PC-9 (cell line): Measurements from ENCODE around the gene PIGB. TPM values are rescaled to one million over a fixed set of nuclear protein-coding genes. Genes with fewer than 3 reads are reported as not detected.

ENCODE experiments used
- BruUV-seq: library from RNA; stranded (reverse); fragments of 400-500 nt; replicated peaks from 2 replicates; lab custom pipeline; 2021; lab: Mats Ljungman, UMichigan
- CTCF ChIA-PET: fragments of 300-600 bp; sonication (Branson Sonifier 250); formaldehyde crosslinking; loops from one replicate; lab custom pipeline; 2022; ENCODE audit warnings: antibody characterized with exemption; lab: Charles Lee
- POLR2A ChIA-PET: fragments of 300-600 bp; sonication (Branson Sonifier 250); formaldehyde crosslinking; loops from one replicate; lab custom pipeline; 2022; ENCODE audit warnings: antibody characterized with exemption; ENCODE audit not compliant: unreplicated experiment; lab: Charles Lee
- DNase-seq, 2 experiments: peaks; one replicate each; pipeline versions ENCODE4 v3.0.0 to v3.0.0-alpha.2; 2015 to 2022; ENCODE audit warnings: mixed read lengths in 1 of 2
- H2AFZ ChIP-seq: fragments of 200-600 bp; sonication (generic); 2 replicates; pipeline ENCODE4 v1.8.1; 2017; ENCODE audit warnings: antibody characterized with exemption
- H3F3A ChIP-seq: fragments of 200-600 bp; sonication (generic); 2 replicates; pipeline ENCODE4 v1.8.1; 2017; ENCODE audit warnings: antibody characterized with exemption, mild to moderate bottlenecking, low read depth; ENCODE audit not compliant: insufficient read depth
- H3K27ac ChIP-seq: fragments of 200-600 bp; sonication (generic); 2 replicates; pipeline ENCODE4 v1.6.1; 2016; ENCODE audit warnings: mixed run types
- H3K27me3 ChIP-seq: fragments of 200-600 bp; sonication (generic); 2 replicates; pipeline ENCODE4 v1.6.1; 2016; ENCODE audit warnings: low read depth, mixed run types; ENCODE audit not compliant: insufficient read depth
- H3K36me3 ChIP-seq: fragments of 200-600 bp; sonication (generic); 2 replicates; pipeline ENCODE4 v1.6.1; 2016; ENCODE audit warnings: low read depth, mixed run types
- H3K4me1 ChIP-seq: fragments of 200-600 bp; sonication (generic); replicated peaks from 2 replicates; pipeline ENCODE4 v1.6.1; 2016; ENCODE audit warnings: mixed run types; ENCODE audit not compliant: insufficient read depth
- H3K4me2 ChIP-seq: fragments of 200-600 bp; sonication (generic); 2 replicates; pipeline ENCODE4 v1.6.1; 2017; ENCODE audit warnings: mixed run types
- H3K4me3 ChIP-seq: fragments of 200-600 bp; sonication (generic); 2 replicates; pipeline ENCODE4 v1.6.1; 2016; ENCODE audit warnings: mixed run types
- H3K79me2 ChIP-seq: fragments of 200-600 bp; sonication (generic); 2 replicates; pipeline ENCODE4 v1.6.1; 2017; ENCODE audit warnings: low read depth, mixed run types
- H3K9me2 ChIP-seq: fragments of 200-600 bp; sonication (generic); 2 replicates; pipeline ENCODE4 v1.8.1; 2017; ENCODE audit warnings: mild to moderate bottlenecking; ENCODE audit not compliant: insufficient read depth
- H3K9me3 ChIP-seq: fragments of 200-600 bp; sonication (generic); 2 replicates; pipeline ENCODE4 v1.8.1; 2016; ENCODE audit warnings: low read depth; ENCODE audit not compliant: insufficient read depth
- H4K20me1 ChIP-seq: fragments of 200-600 bp; sonication (generic); 2 replicates; pipeline ENCODE4 v1.8.1; 2017; ENCODE audit not compliant: insufficient read depth
- CTCF ChIP-seq: fragments of 200-600 bp; sonication (generic); conservative IDR thresholded peaks from 2 replicates; pipeline ENCODE4 v1.6.1; 2017; ENCODE audit warnings: mixed run types, antibody characterized with exemption, mild to moderate bottlenecking, moderate library complexity
- EZH2 ChIP-seq: fragments of 200-600 bp; sonication (generic); IDR thresholded peaks from 2 replicates; pipeline ENCODE4 v1.8.0; 2017; ENCODE audit warnings: antibody characterized with exemption, low read depth
- intact Hi-C: fragments of 100-400 bp; cut with micrococcal nuclease; formaldehyde crosslinking; loops from one replicate; pipeline ENCODE4 v1.10.0; 2022; ENCODE audit not compliant: unreplicated experiment
- total RNA-seq: library from RNA; stranded (reverse); gene quantifications from 2 replicates; pipeline ENCODE4 v1.2.3, GENCODE V29; 2021

PIGB gene
- total RNA-seq, 1 experiment from 2014 or later = 12.2 TPM

- CTCF ChIA-PET = no interaction called here
- DNase-seq = no peak
- no peaks in the 10 kb centered on the region for H3K36me3 ChIP-seq
- TF ChIP-seq EZH2 (no peak), CTCF (no peak)
- no peaks in the 10 kb centered on the region for H3K9me3 ChIP-seq
- H4K20me1 ChIP-seq = no peaks in the 10 kb centered on the region
- H2AFZ ChIP-seq = no peak overlapping the region
- no peak overlapping the region for H3K4me3 ChIP-seq
- no peak overlapping the region for H3K27ac ChIP-seq
- intact Hi-C loops = no loop called here
- H3K79me2 ChIP-seq = peaks cover 11% of the 10 kb centered on the region
- BruUV-seq = no TSS peak
- no peak overlapping the region for H3K4me2 ChIP-seq
- no peaks in the 10 kb centered on the region for H3K9me2 ChIP-seq
- H3K27me3 ChIP-seq = no peaks in the 10 kb centered on the region
- no peaks in the 10 kb centered on the region for H3K4me1 ChIP-seq
- H3F3A ChIP-seq = peaks cover 8% of the 10 kb centered on the region; the same call in 1 of the 2 replicates
- POLR2A ChIA-PET = no interaction called here
These were observed 3.4 kb downstream of the PIGB start for GRCh38 chr15:55322467-55322866.

- no TSS peak for BruUV-seq
- Histone ChIP-seq H3K79me2 (no peaks in the 10 kb centered on the region), H3K4me1 (no peaks in the 10 kb centered on the region), H3K36me3 (no peaks in the 10 kb centered on the region), H3F3A (no peaks in the 10 kb centered on the region), H2AFZ (no peak overlapping the region), H3K9me3 (no peaks in the 10 kb centered on the region), H3K27me3 (no peaks in the 10 kb centered on the region), H3K4me2 (no peak overlapping the region), H3K4me3 (no peak overlapping the region), H4K20me1 (no peaks in the 10 kb centered on the region), H3K27ac (no peak overlapping the region), H3K9me2 (no peaks in the 10 kb centered on the region)
- TF ChIP-seq CTCF = no peak
- TF ChIP-seq EZH2 = no peak
- intact Hi-C loops = no loop called here
- DNase-seq = no peak
- POLR2A ChIA-PET = no interaction called here
- CTCF ChIA-PET = no interaction called here
These were observed 8.4 kb downstream of the PIGB start for GRCh38 chr15:55327387-55327786.

GRCh38 chr15:55334371-55334770 lies 15.3 kb downstream of the PIGB start:
- CTCF ChIA-PET = no interaction called here
- H3K27me3 ChIP-seq = no peaks in the 10 kb centered on the region
- H3K36me3 ChIP-seq = no peaks in the 10 kb centered on the region
- no peaks in the 10 kb centered on the region for H3K9me3 ChIP-seq
- no TSS peak for BruUV-seq
- no peak overlapping the region for H3K4me3 ChIP-seq
- intact Hi-C loops = no loop called here
- no peaks in the 10 kb centered on the region for H3F3A ChIP-seq
- no peaks in the 10 kb centered on the region for H4K20me1 ChIP-seq
- H3K4me1 ChIP-seq = no peaks in the 10 kb centered on the region
- no peaks in the 10 kb centered on the region for H3K9me2 ChIP-seq
- no peak for DNase-seq
- POLR2A ChIA-PET = no interaction called here
- no peak overlapping the region for H3K4me2 ChIP-seq
- no peak overlapping the region for H2AFZ ChIP-seq
- H3K79me2 ChIP-seq = no peaks in the 10 kb centered on the region
- TF ChIP-seq EZH2 (no peak), CTCF (no peak)
- no peak overlapping the region for H3K27ac ChIP-seq
